ENCODE results near the gene GTPBP3. TPM values are rescaled to one million over a fixed set of nuclear protein-coding genes. Genes with fewer than 3 reads are reported as not detected.

GTPBP3 gene
- polyA plus RNA-seq, 3 donors, result 1.0 to 22.0 (median 1.7) TPM

DNA sequence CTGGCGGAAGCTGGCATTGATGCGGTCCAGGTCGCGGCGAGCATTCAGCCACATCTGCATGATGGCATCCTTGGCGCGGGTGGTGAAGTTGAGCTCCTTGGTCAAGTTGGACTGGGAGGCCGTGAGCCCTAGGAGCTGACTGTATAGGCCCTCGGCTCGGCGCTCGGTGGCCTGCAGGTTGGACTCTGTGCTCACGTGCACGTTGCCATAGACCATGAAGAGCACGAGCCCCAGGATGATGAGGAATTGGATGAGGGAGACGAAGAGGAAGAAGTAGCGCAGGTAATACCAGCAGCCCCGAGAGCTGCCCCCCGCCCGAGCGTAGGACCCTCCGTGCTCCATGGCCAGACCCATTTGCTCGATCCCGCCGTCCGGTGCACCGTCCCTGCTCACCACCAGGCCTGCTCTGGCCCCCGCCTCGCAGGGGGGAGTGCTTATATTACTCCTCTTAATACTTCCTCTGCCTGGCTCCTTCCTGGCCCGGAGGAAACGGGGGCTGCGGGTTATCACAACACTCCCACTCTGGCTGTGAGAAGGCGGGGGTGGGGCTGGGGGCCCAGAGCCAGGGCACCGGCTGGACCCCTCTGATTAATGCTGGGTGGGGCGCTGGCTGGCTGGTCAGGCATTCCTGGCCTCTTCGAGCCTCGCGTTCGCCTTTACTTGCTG lies 39.7 kb downstream of the GTPBP3 start, which contains the start of gene PLVAP:
PLVAP (minus strand) TSS at position 408 of the 666 bp plus-strand sequence; CDS start at position 354, 54 bp downstream.
- H3K36me3 ChIP-seq (replicated peaks in 1 of 2; ENCODE audit: control insufficient read depth in 1 of 2, insufficient read depth in 2 of 2, low read length in 2 of 2), result no peaks in the 10 kb centered on the region
- intact Hi-C loops (cut with micrococcal nuclease), result no loop called here
- H3K9me3 ChIP-seq (replicated peaks in 1 of 2; ENCODE audit: control insufficient read depth in 1 of 2, insufficient read depth in 1 of 2, low read length in 2 of 2), result peaks cover 0 to 3% of the 10 kb centered on the region in 2 donors
- WGBS (ENCODE audit: insufficient coverage), result 38% methylated on average over 33 of the region's 39 CpGs
- Mint-ChIP-seq H3K9me3 (peaks cover 0 to 12% (median 8%) of the 10 kb centered on the region in 7 donors), H3K36me3 (peaks cover 0 to 6% of the 10 kb centered on the region in 2 donors), H3K27ac (peak within 1 kb of the TSS in 1 of 7 donors; percentile 33), H3K4me3 (peak within 1 kb of the TSS in 1 of 2 donors; percentile 71), H3K4me1 (peaks cover 30% of the 10 kb centered on the region), H3K27me3 (ENCODE audit: low read depth in 3 of 3) (peaks cover 7 to 23% (median 17%) of the 10 kb centered on the region in 3 donors)
- H3K4me3 ChIP-seq (replicated peaks in 1 of 3; ENCODE audit: low read depth in 2 of 3, low read length in 3 of 3), result peak within 1 kb of the TSS in 1 of 3 experiments; percentile 38
- H3K79me2 ChIP-seq (ENCODE audit: insufficient read depth, low read length), result no peaks in the 10 kb centered on the region
- no peak within 1 kb of the TSS for H3K27ac ChIP-seq (ENCODE audit: low read depth in 1 of 2, low read length in 2 of 2)
- H2AFZ ChIP-seq (ENCODE audit: insufficient read depth, low read depth, low read length, poor library complexity, severe bottlenecking), result peak within 1 kb of the TSS; percentile 84
- peaks cover 31 to 34% of the 10 kb centered on the region in 2 donors for H3K4me1 ChIP-seq (ENCODE audit: control insufficient read depth in 1 of 2, insufficient read depth in 2 of 2, low read length in 2 of 2)
- no peak for DNase-seq
- H4K20me1 ChIP-seq (ENCODE audit: insufficient read depth, low read length), result no peaks in the 10 kb centered on the region
- peaks cover 0 to 5% of the 10 kb centered on the region in 2 donors for H3K27me3 ChIP-seq (ENCODE audit: control insufficient read depth in 2 of 2, insufficient read depth in 2 of 2, low read length in 2 of 2)
- TF ChIP-seq, protein P1, sequence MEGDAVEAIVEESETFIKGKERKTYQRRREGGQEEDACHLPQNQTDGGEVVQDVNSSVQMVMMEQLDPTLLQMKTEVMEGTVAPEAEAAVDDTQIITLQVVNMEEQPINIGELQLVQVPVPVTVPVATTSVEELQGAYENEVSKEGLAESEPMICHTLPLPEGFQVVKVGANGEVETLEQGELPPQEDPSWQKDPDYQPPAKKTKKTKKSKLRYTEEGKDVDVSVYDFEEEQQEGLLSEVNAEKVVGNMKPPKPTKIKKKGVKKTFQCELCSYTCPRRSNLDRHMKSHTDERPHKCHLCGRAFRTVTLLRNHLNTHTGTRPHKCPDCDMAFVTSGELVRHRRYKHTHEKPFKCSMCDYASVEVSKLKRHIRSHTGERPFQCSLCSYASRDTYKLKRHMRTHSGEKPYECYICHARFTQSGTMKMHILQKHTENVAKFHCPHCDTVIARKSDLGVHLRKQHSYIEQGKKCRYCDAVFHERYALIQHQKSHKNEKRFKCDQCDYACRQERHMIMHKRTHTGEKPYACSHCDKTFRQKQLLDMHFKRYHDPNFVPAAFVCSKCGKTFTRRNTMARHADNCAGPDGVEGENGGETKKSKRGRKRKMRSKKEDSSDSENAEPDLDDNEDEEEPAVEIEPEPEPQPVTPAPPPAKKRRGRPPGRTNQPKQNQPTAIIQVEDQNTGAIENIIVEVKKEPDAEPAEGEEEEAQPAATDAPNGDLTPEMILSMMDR (IDR thresholded peaks at IDR 0.05), result no peak
- peak within 1 kb of the TSS; percentile 50 for H3K4me2 ChIP-seq (replicated peaks; ENCODE audit: extremely low read depth, low read length, poor library complexity, severe bottlenecking)
- H3K9ac ChIP-seq (ENCODE audit: insufficient read depth, low read length, poor library complexity, severe bottlenecking), result no peak within 1 kb of the TSS

DNA sequence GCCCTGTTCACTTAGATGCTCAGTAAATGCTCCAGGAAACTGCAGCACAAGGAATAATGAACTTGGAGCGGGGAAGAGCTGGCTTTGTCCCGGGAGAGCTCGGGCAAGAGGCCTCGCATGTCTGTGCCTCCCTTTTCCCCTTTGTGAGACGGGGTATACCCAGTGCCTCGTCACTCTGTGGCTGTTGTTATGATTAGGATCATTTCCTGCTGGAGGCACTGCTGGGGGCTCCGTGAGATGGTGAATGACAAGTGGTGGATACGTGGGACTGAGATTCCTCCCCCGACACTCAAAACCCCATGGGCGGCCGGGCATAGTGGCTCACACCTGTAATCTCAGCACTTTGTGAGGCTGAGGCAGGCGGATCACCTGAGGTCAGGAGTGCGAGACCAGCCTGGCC lies 40.9 kb downstream of the GTPBP3 start:
- no peaks in the 10 kb centered on the region for H3K36me3 ChIP-seq (replicated peaks in 1 of 2; ENCODE audit: control insufficient read depth in 1 of 2, insufficient read depth in 2 of 2, low read length in 2 of 2)
- peaks cover 0 to 3% of the 10 kb centered on the region in 2 donors for H3K9me3 ChIP-seq (replicated peaks in 1 of 2; ENCODE audit: control insufficient read depth in 1 of 2, insufficient read depth in 1 of 2, low read length in 2 of 2)
- no peak overlapping the region for H2AFZ ChIP-seq (ENCODE audit: insufficient read depth, low read depth, low read length, poor library complexity, severe bottlenecking)
- Mint-ChIP-seq H3K4me1 (peaks cover 39% of the 10 kb centered on the region), H3K27me3 (ENCODE audit: low read depth in 3 of 3) (peaks cover 7 to 23% (median 17%) of the 10 kb centered on the region in 3 donors), H3K4me3 (peak overlapping the region in 1 of 2 donors; percentile 30), H3K9me3 (peaks cover 0 to 12% (median 8%) of the 10 kb centered on the region in 7 donors), H3K36me3 (peaks cover 0 to 6% of the 10 kb centered on the region in 2 donors), H3K27ac (peak overlapping the region in 1 of 7 donors; percentile 14)
- TF ChIP-seq, protein P1 (IDR thresholded peaks at IDR 0.05), result no peak
- H3K4me2 ChIP-seq (replicated peaks; ENCODE audit: extremely low read depth, low read length, poor library complexity, severe bottlenecking), result no peak overlapping the region
- no peak overlapping the region for H3K27ac ChIP-seq (ENCODE audit: low read depth in 1 of 2, low read length in 2 of 2)
- peaks cover 43 to 46% of the 10 kb centered on the region in 2 donors for H3K4me1 ChIP-seq (ENCODE audit: control insufficient read depth in 1 of 2, insufficient read depth in 2 of 2, low read length in 2 of 2)
- no peak overlapping the region for H3K9ac ChIP-seq (ENCODE audit: insufficient read depth, low read length, poor library complexity, severe bottlenecking)
- H3K27me3 ChIP-seq (ENCODE audit: control insufficient read depth in 2 of 2, insufficient read depth in 2 of 2, low read length in 2 of 2), result peaks cover 0 to 5% of the 10 kb centered on the region in 2 donors
- no peaks in the 10 kb centered on the region for H3K79me2 ChIP-seq (ENCODE audit: insufficient read depth, low read length)
- DNase-seq, result no peak
- H4K20me1 ChIP-seq (ENCODE audit: insufficient read depth, low read length), result no peaks in the 10 kb centered on the region
- intact Hi-C loops (cut with micrococcal nuclease), result no loop called here
- no peak overlapping the region for H3K4me3 ChIP-seq (replicated peaks in 1 of 3; ENCODE audit: low read depth in 2 of 3, low read length in 3 of 3)
- WGBS (ENCODE audit: insufficient coverage), result 27% methylated on average over 10 of the region's 13 CpGs

All from CD14-positive monocyte (primary cell).